Esophagus squamous epithelium (tissue), 4 donors: Measurements from ENCODE around the gene GJB3.

Source experiments
- POLR2A ChIP-seq, 4 donors: fragments of 450-650 bp; IDR thresholded peaks; one replicate each; pipeline ENCODE4 v1.6.1; 2017; ENCODE audit warnings: antibody characterized with exemption in 4 of 4, mild to moderate bottlenecking in 4 of 4, moderate library complexity in 3 of 4
- TF ChIP-seq, protein P1 (sequence below), 6 experiments: fragments of 450-650 bp in 4 of 6; fragments of 200-600 bp in 2 of 6; sonication (generic) in 2 of 6; IDR thresholded peaks; one replicate each; pipeline ENCODE4 v1.5.1; 2016 to 2019; ENCODE audit warnings: antibody characterized with exemption in 6 of 6, mild to moderate bottlenecking in 4 of 6, moderate library complexity in 4 of 6

DNA sequence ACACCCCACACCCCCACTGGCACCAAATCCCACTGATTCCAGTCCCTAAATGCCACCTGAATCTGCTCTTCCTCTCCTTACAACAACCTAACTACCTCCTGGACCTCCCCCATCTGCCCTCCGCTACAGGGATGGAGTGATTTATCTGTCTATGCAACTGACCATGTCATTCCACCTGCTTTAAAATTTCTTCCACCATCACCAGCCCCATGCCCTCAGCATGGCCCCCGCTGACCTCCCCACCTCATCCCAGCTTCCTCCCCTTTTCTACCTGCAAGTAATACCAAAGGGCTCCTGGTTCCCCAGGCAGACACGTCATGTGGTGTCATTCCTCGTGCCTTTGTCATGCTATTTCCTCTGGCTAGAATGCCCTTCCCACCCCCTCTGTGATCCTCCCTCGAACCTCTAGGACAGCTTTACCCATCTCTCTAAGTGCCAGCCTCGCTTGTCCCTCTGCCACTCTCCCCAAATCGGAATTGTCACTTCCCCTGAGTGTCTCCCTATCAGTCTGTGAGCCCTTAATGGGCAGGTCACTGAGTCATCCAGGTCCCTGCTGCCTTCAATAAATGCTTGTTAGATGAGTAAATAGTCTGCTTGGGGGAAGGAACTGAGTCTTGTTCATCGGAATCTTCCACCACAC lies 17.8 kb upstream of the GJB3 start:
- no peak for TF ChIP-seq POLR2A (IDR thresholded peaks at IDR 0.05)
- TF ChIP-seq, protein P1, sequence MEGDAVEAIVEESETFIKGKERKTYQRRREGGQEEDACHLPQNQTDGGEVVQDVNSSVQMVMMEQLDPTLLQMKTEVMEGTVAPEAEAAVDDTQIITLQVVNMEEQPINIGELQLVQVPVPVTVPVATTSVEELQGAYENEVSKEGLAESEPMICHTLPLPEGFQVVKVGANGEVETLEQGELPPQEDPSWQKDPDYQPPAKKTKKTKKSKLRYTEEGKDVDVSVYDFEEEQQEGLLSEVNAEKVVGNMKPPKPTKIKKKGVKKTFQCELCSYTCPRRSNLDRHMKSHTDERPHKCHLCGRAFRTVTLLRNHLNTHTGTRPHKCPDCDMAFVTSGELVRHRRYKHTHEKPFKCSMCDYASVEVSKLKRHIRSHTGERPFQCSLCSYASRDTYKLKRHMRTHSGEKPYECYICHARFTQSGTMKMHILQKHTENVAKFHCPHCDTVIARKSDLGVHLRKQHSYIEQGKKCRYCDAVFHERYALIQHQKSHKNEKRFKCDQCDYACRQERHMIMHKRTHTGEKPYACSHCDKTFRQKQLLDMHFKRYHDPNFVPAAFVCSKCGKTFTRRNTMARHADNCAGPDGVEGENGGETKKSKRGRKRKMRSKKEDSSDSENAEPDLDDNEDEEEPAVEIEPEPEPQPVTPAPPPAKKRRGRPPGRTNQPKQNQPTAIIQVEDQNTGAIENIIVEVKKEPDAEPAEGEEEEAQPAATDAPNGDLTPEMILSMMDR (IDR thresholded peaks at IDR 0.05), result no peak
